Measurements from ENCODE around the gene RPUSD1.

DNA sequence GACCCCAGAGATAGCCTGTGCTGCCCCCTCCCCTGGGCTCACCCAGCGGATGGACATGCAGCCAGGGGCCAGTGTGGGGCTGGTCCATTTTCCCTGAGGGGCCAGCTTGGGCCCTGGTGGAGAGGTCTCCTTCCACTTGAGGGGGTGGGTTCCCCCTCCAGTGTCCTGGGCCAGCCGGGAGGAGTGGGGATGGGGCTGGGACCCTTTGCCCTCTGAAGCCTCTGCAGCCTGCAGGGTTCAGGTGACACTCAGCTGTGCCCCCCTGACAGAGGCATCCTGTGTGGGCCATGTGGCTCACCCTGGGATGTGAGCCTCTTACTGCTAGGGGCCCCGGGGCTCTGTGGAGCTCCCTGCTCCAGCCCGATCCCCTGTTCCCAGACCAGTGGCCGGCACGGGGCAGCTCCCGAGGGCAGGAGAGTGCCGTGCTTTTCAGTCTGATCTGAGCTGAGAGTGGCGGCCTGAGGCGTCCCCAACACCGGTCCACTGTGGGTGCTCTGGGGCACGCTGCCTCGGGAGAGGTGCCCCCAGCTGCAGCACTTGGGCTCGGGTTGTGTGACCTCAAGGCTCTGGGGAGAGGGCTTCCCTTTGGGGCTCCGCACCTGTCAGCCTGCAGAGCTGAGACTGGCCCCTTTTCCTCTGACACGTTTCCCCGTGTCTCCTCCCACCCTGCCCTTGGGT is 12.8 kb upstream of the RPUSD1 start:
- TF ChIP-seq JUND (IDR thresholded peaks at IDR 0.05) (no peak), POLR2AphosphoS5 (IDR thresholded peaks at IDR 0.05; ENCODE audit: low read depth, low read length) (no peak), TEAD4 (IDR thresholded peaks at IDR 0.05; ENCODE audit: borderline replicate concordance, insufficient read depth) (no peak), CTCF (IDR thresholded peaks at IDR 0.05) (no peak), GATA2 (CRISPR knock-in tag; IDR thresholded peaks at IDR 0.05) (no peak), SMC3 (IDR thresholded peaks at IDR 0.05; ENCODE audit: low read depth, low read length) (no peak), TCF12 (IDR thresholded peaks at IDR 0.05) (no peak), MXI1 (IDR thresholded peaks at IDR 0.05; ENCODE audit: low read depth, low read length) (no peak), GABPA (IDR thresholded peaks at IDR 0.05; ENCODE audit: low read depth) (no peak), TAF1 (IDR thresholded peaks at IDR 0.05; ENCODE audit: borderline replicate concordance, low read depth, low read length) (no peak), RAD21 (IDR thresholded peaks at IDR 0.05; ENCODE audit: low read length) (no peak), CHD2 (IDR thresholded peaks at IDR 0.05; ENCODE audit: low read length, partially characterized antibody) (no peak)
- TF ChIP-seq, protein P1, sequence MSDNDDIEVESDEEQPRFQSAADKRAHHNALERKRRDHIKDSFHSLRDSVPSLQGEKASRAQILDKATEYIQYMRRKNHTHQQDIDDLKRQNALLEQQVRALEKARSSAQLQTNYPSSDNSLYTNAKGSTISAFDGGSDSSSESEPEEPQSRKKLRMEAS (IDR thresholded peaks at IDR 0.05; ENCODE audit: low read depth), result no peak
- TF ChIP-seq, protein P2, sequence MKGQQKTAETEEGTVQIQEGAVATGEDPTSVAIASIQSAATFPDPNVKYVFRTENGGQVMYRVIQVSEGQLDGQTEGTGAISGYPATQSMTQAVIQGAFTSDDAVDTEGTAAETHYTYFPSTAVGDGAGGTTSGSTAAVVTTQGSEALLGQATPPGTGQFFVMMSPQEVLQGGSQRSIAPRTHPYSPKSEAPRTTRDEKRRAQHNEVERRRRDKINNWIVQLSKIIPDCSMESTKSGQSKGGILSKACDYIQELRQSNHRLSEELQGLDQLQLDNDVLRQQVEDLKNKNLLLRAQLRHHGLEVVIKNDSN (IDR thresholded peaks at IDR 0.05; ENCODE audit: borderline replicate concordance, low read depth), result no peak
